NCI-H1092 treated with DMSO at 0.1 percent for 48 hours (cell line): Measurements from ENCODE around the gene RNF2.
"Not testable (repeated sequence)": the region's sequence is repeated elsewhere in the genome, so short reads cannot be mapped to it uniquely, and the experiment has no call there.

ENCODE experiments used
- DNase-seq: peaks from one replicate; lab custom pipeline; 2025; lab: John Stamatoyannopoulos, UW

RNF2 gene

GRCh38 chr1:185050823-185051451 is 5.6 kb downstream of the RNF2 start:
- no peak for DNase-seq

DNA sequence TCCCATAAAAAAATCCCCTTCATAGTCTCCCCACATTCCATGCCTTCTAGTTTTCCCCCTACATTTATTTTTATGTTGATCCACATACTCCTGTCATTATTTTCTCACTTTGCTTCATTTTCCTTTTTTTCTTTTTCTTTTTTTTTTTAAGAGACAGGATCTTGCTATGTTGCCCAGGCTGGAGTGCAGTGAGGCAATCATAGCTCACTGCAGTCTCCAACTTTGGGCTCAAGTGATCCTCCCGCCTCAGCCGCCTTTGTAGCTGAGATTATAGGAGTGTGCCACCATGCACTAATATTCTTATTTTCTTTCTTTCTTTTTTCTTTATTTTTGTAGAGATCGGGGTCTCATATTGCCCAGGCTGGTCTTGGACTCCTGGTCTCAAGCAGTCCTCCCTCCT is 7.8 kb downstream of the RNF2 start:
- DNase-seq, result no peak

- DNase-seq, result no peak
These were observed 9.2 kb downstream of the RNF2 start for GRCh38 chr1:185054365-185055060.

DNA sequence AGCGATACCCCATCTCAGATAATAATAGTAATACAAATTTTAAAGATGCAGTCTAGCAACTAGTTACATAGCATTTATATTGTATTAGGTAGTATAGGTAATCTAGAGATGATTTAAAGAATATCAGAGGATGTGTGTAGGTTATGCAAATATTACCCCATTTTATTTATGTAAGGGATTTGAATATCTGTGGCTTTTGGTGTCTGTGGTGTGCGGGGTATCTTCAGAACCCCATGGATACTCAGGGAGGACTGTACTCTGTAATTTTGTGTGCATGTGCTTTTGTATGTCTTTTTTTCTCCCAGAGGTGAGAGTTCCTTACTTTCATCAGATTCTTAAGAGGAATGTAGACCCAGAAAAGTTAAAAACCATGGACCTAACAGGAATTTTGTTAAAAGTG is 12.8 kb downstream of the RNF2 start:
- no peak for DNase-seq

DNA sequence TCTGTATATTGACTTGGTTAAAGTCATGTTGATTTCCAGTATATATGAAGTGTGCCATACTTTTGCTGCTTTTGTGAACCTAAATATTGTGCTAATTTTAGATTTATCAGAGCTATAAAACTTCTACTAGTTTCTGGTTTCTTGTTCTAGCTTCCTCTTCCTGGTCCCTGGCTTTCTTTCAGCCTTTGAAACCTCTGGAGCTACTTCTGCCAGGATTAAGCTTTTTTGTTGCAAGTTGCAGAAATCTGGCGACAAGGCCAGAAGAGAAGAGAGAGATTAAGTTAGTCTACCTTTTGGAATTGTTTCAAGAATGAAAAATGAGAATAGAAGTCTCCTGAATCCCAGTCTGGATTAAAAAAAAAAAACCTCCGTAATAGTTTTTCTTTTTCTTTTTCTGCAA is 13.5 kb downstream of the RNF2 start:
- DNase-seq, result no peak

GRCh38 chr1:185059950-185060571 is 14.7 kb downstream of the RNF2 start:
- DNase-seq, result no peak

GRCh38 chr1:185062710-185063370 is 17.5 kb downstream of the RNF2 start:
- DNase-seq, result no peak

DNA sequence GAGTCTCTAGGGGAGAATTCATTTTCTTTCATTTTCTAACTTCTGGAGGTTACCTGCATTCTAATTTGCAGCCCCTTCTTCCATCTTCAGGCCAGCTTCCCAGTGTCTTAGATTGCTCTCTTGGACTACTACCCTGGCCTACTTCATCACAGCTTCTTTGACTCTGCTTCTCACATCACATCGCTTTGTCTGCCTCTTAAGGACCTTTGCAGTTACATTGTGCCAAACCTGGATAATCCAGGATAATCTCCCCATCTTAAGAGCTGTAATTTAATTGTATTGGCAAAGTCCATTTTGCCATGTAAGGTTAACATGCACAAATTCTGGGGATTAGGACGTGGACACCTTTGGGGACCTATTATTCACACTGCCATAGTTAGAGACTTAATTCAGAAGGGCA is 18.4 kb downstream of the RNF2 start:
- no peak for DNase-seq

- not testable (repeated sequence) for DNase-seq
These were observed 19.6 kb downstream of the RNF2 start for GRCh38 chr1:185065006-185065405.

- no peak for DNase-seq
These were observed 20.8 kb downstream of the RNF2 start for GRCh38 chr1:185066181-185066580.

DNA sequence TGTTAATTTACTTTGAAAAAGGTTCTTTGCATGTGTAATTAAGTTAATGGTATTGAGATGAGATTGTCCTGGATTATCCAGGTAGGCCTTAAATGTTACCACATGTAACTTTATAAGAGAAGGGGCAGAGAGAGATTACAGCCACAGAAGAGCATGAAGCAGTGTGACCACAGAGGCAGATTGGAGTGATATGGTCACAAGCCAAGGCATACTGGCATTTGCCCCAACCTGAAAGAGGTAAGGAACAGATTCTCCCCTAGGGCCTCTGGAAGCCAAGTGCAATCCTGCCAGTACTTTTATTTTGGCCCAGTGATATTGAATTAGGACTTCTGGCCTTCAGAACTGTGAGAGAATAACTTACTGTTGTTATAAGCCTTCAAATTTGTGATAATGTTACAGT is 23.0 kb downstream of the RNF2 start:
- DNase-seq, result no peak

DNA sequence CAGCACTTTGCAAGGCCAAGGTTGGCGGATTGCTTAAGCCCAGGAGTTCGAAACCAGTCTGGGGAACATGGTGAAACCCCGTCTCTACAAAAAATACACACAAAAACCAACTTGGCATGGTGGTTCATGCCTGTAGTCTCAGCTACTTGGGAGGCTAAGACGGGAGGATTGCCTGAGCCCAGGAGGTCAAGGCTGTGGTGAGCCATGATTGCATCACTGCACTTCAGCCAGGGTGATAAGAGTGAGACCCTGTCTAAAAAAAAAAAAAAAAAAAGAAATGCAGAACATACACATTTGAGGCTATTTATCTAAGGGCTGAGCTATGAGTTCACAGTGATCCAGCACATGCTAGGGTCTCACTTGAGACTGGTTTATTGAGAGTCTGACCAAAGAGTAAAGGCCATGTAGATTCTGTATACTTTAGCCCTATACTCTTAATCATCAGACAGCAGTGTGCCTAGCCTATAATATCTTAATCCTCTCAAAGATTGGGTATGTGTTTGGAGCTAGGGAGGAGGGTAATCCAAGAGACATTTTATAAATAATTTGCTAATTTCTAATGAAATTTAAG is 23.9 kb downstream of the RNF2 start:
- no peak for DNase-seq

GRCh38 chr1:185070051-185070450 is 24.7 kb downstream of the RNF2 start:
- no peak for DNase-seq

- no peak for DNase-seq
These were observed 28.4 kb downstream of the RNF2 start for GRCh38 chr1:185073725-185074124.

- no peak for DNase-seq
These were observed 28.9 kb downstream of the RNF2 start for GRCh38 chr1:185074307-185074706.

- DNase-seq, result no peak
These were observed 30.1 kb downstream of the RNF2 start for GRCh38 chr1:185075476-185075875.

DNA sequence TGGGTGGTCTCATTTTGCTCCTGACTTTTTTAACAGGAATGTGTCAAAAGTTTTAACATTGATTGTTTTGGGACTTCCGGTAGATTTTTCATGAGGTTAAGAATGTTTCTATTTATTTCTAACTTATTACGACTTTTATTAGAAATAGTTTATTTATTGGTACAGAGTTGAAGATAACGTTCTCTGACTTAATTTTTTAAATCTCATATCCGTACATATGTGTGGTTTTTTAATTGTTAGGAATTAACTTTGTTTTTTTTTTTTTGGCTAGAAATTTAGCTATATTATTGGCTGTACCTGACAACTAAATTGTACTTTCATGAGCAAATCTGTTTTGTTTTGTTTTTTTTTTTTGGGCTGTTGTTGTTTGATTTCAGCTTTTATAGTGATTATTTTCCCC is 32.0 kb downstream of the RNF2 start:
- no peak for DNase-seq

DNA sequence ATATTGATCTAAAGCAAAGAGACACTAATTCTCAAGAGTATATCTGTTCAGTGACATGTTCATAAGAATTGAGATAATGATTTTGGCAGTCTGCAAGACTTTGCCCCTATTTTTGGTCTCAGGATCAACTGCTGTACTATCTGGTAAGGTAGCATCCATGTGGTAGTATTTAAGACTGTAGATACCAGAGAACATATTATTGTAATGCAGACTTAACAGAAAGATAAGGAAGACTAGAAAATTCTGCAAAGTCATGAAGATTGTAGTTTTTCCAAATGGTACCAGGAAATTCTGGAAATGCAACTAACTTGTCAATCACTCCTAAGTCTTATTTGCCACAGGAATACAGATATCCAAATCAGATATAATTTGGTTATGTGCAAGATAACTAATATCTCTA is 35.1 kb downstream of the RNF2 start:
- no peak for DNase-seq

- no peak for DNase-seq
These were observed 38.5 kb downstream of the RNF2 start for GRCh38 chr1:185083818-185084217.

DNA sequence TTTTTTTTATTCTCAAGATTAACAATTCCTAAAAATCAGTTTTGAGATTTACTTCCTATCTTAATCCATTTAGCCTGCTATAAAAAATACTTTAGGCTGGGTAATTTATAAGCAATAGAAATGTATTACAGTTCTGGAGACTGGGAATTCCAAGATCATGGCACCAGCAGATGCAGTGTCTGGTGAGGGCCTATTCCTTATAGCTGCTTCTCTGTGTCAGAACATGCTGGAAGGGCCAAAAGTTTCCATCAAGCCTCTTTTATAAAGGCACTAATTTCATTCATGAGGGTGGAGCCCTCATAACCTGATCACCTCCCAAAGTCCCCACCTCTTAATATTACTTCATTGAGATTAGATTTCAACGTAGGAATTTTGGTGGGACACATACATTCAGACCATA is 41.7 kb downstream of the RNF2 start:
- DNase-seq, result no peak

- DNase-seq, result no peak
These were observed 42.4 kb downstream of the RNF2 start for GRCh38 chr1:185087746-185088145.

- DNase-seq, result no peak
These were observed 46.1 kb downstream of the RNF2 start for GRCh38 chr1:185091480-185091879.

- DNase-seq, result no peak
These were observed 49.4 kb downstream of the RNF2 start for GRCh38 chr1:185094761-185095160.
